HepG2 (cell line): ENCODE measurements around the gene CNFN. TPM values are rescaled to one million over a fixed set of nuclear protein-coding genes. Genes with fewer than 3 reads are reported as not detected.

Source experiments
- CREBL2 ChIP-seq: sonication (generic); formaldehyde crosslinking; IDR thresholded peaks from 2 replicates; pipeline ENCODE4 v1.8.1; 2023; ENCODE audit warnings: missing genetic modification reagents, mild to moderate bottlenecking, borderline replicate concordance
- ETV5 ChIP-seq: IDR thresholded peaks from 2 replicates; pipeline ENCODE4 v1.6.1; 2018; ENCODE audit warnings: missing biosample characterization, missing genetic modification reagents, inconsistent platforms, borderline replicate concordance
- FOXP4 ChIP-seq: sonication (generic); formaldehyde crosslinking; IDR thresholded peaks from 2 replicates; pipeline ENCODE4 v1.4.0; 2020; ENCODE audit warnings: missing genetic modification reagents
- HNF1A ChIP-seq, 2 experiments: sonication (generic) in 1 of 2; formaldehyde crosslinking in 1 of 2; IDR thresholded peaks; 2 replicates each; pipeline versions ENCODE4 v1.4.0 to v1.6.1; 2016 to 2020; ENCODE audit warnings: borderline replicate concordance in 1 of 2, low read depth in 1 of 2, mild to moderate bottlenecking in 1 of 2, missing genetic modification reagents in 1 of 2
- MIER2 ChIP-seq: IDR thresholded peaks from 2 replicates; pipeline ENCODE4 v1.6.1; 2016; ENCODE audit warnings: missing biosample characterization, missing genetic modification reagents
- PAXIP1 ChIP-seq: sonication (generic); formaldehyde crosslinking; conservative IDR thresholded peaks from 2 replicates; pipeline ENCODE4 v1.4.0; 2020; ENCODE audit warnings: mild to moderate bottlenecking, missing genetic modification reagents, moderate library complexity
- SMC3 ChIP-seq: IDR thresholded peaks from 2 replicates; pipeline ENCODE4 v1.6.1; 2011; ENCODE audit warnings: low read length, improper control_type of control experiment
- TFAP4 ChIP-seq: sonication (generic); IDR thresholded peaks from 2 replicates; pipeline ENCODE4 v1.6.1; 2016; ENCODE audit warnings: low read depth, borderline replicate concordance
- TRIM22 ChIP-seq: fragments of 450-650 bp; IDR thresholded peaks from 2 replicates; pipeline ENCODE4 v1.6.1; 2017
- ZBTB42 ChIP-seq: sonication (generic); formaldehyde crosslinking; IDR thresholded peaks from 2 replicates; pipeline ENCODE4 v1.5.0; 2020; ENCODE audit warnings: mild to moderate bottlenecking, missing genetic modification reagents
- ZBTB44 ChIP-seq: sonication (generic); formaldehyde crosslinking; IDR thresholded peaks from 2 replicates; pipeline ENCODE4 v1.4.0; 2020; ENCODE audit warnings: missing genetic modification reagents
- ZNF3 ChIP-seq: IDR thresholded peaks from 2 replicates; pipeline ENCODE4 v1.7.0; 2017; ENCODE audit warnings: inconsistent platforms
- polyA plus RNA-seq, 8 experiments: library from polyadenylated mRNA; depleted of rRNA in 3 of 8; stranded (reverse) in 7 of 8; unstranded in 1 of 8; fragments of >200 nt; fragmentation: Illumina TruSeq in 4 of 8; extraction: Trizol in 4 of 8; gene quantifications; 2 replicates each; pipeline versions ENCODE4 v1.2.1 to v1.2.3, GENCODE V29; 2011 to 2016; ENCODE audit warnings: low read depth in 4 of 8, missing spikeins in 1 of 8, mixed read lengths in 1 of 8; ENCODE audit not compliant: insufficient read depth in 1 of 8
- total RNA-seq, 5 experiments: library from RNA; depleted of rRNA; stranded (reverse); fragments of >200 nt; fragmentation: Illumina TruSeq; extraction: Trizol; gene quantifications; 2 replicates each; pipeline ENCODE4 v1.2.3, GENCODE V29; 2016; ENCODE audit warnings: low read depth in 1 of 5

CNFN gene
- total and polyA plus RNA-seq, 2 of the 13 experiments (the other 11 are each of a cell fraction or from before 2014, with no cell fraction given): 0.35 to 1.1 TPM

- TF ChIP-seq ETV5 (peak; percentile 51; the same call in 1 of the 2 replicates), TRIM22 (no peak), ZBTB42 (CRISPR knock-in tag) (no peak), MIER2 (peak; percentile 29; the same call in 1 of the 2 replicates), SMC3 (peak; percentile 81), ZNF3 (peak; percentile 55; the same call in 1 of the 2 replicates), PAXIP1 (peak; percentile 90), HNF1A (IDR thresholded peaks at IDR 0.05; ENCODE audit: low read depth) (no peak), HNF1A (CRISPR knock-in tag; IDR thresholded peaks at IDR 0.05; ENCODE audit: borderline replicate concordance) (0 out of 2 replicates have a peak, but pooled peaks have one; percentile 40), ZBTB44 (no peak), CREBL2 (0 out of 2 replicates have a peak, but pooled peaks have one; percentile 28), TFAP4 (peak; percentile 86; the same call in 1 of the 2 replicates), FOXP4 (CRISPR knock-in tag) (peak; percentile 80)
Observed at GRCh38 chr19:42433503-42434260, 43.6 kb upstream of the CNFN start (continued).
